HepG2 (cell line): ENCODE measurements around the gene BBLN. TPM values are rescaled to one million over a fixed set of nuclear protein-coding genes. Genes with fewer than 3 reads are reported as not detected.

Experiments used
- AKAP8 ChIP-seq: sonication (generic); formaldehyde crosslinking; IDR thresholded peaks from 2 replicates; pipeline ENCODE4 v1.5.1; 2020; ENCODE audit warnings: mild to moderate bottlenecking, missing genetic modification reagents
- ATF4 ChIP-seq, 2 experiments: fragments of 450-650 bp in 1 of 2; sonication (generic) in 1 of 2; formaldehyde crosslinking; IDR thresholded peaks; 2 replicates each; pipeline versions ENCODE4 v1.5.0 to v1.8.0; 2020 to 2022; ENCODE audit warnings: mild to moderate bottlenecking in 1 of 2, missing genetic modification reagents in 1 of 2
- BRD4 ChIP-seq: sonication (generic); formaldehyde crosslinking; IDR thresholded peaks from 2 replicates; pipeline ENCODE4 v1.4.0; 2020; ENCODE audit warnings: missing genetic modification reagents
- E2F1 ChIP-seq: sonication (generic); formaldehyde crosslinking; IDR thresholded peaks from 2 replicates; pipeline ENCODE4 v1.5.0; 2020; ENCODE audit warnings: missing genetic modification reagents
- ELF1 ChIP-seq: sonication (generic); formaldehyde crosslinking; IDR thresholded peaks from 2 replicates; pipeline ENCODE4 v1.4.0; 2020; ENCODE audit warnings: missing genetic modification reagents
- ERF ChIP-seq: IDR thresholded peaks from 2 replicates; pipeline ENCODE4 v1.6.1; 2018; ENCODE audit warnings: missing biosample characterization, missing genetic modification reagents
- GMEB1 ChIP-seq: sonication (generic); formaldehyde crosslinking; IDR thresholded peaks from 2 replicates; pipeline ENCODE4 v1.5.1; 2020; ENCODE audit warnings: missing genetic modification reagents, mild to moderate bottlenecking, borderline replicate concordance
- ISX ChIP-seq: sonication (generic); formaldehyde crosslinking; conservative IDR thresholded peaks from 2 replicates; pipeline ENCODE4 v1.5.0; 2020; ENCODE audit warnings: missing genetic modification reagents
- POLR2G ChIP-seq: fragments of 200-400 bp; formaldehyde crosslinking; IDR thresholded peaks from 2 replicates; pipeline ENCODE4 v1.6.1; 2018; ENCODE audit warnings: mild to moderate bottlenecking, low read depth, low read length, moderate library complexity
- PREB ChIP-seq: sonication (generic); formaldehyde crosslinking; IDR thresholded peaks from 2 replicates; pipeline ENCODE4 v1.4.0; 2020; ENCODE audit warnings: missing genetic modification reagents
- TCF12 ChIP-seq, 2 experiments: fragments of 450-650 bp in 1 of 2; sonication (generic) in 1 of 2; formaldehyde crosslinking in 1 of 2; IDR thresholded peaks; 2 replicates each; pipeline versions ENCODE4 v1.6.1 to v1.8.0; 2017 to 2022; ENCODE audit warnings: antibody characterized with exemption in 1 of 2, mild to moderate bottlenecking in 1 of 2, missing genetic modification reagents in 1 of 2, moderate library complexity in 1 of 2
- THAP11 ChIP-seq: IDR thresholded peaks from 2 replicates; pipeline ENCODE4 v1.6.1; 2016; ENCODE audit warnings: missing biosample characterization, missing genetic modification reagents
- ZBTB39 ChIP-seq: sonication (generic); formaldehyde crosslinking; IDR thresholded peaks from 2 replicates; pipeline ENCODE4 v1.5.0; 2020; ENCODE audit warnings: missing genetic modification reagents
- ZEB1 ChIP-seq: IDR thresholded peaks from 2 replicates; pipeline ENCODE4 v1.6.1; 2012; ENCODE audit warnings: mild to moderate bottlenecking, low read depth, inconsistent platforms; ENCODE audit not compliant: insufficient replicate concordance
- ZFP91 ChIP-seq: sonication (generic); formaldehyde crosslinking; IDR thresholded peaks from 2 replicates; pipeline ENCODE4 v1.9.0; 2022; ENCODE audit warnings: missing genetic modification reagents, mild to moderate bottlenecking, borderline replicate concordance
- ZIK1 ChIP-seq: sonication (generic); formaldehyde crosslinking; IDR thresholded peaks from 2 replicates; pipeline ENCODE4 v1.5.0; 2020; ENCODE audit warnings: mild to moderate bottlenecking, low read depth, missing genetic modification reagents, borderline replicate concordance
- ZMYM4 ChIP-seq: sonication (generic); formaldehyde crosslinking; IDR thresholded peaks from 2 replicates; pipeline ENCODE4 v1.8.1; 2023; ENCODE audit warnings: mild to moderate bottlenecking, missing genetic modification reagents
- ZNF350 ChIP-seq: sonication (generic); formaldehyde crosslinking; IDR thresholded peaks from 2 replicates; pipeline ENCODE4 v1.4.0; 2020; ENCODE audit warnings: mild to moderate bottlenecking, low read depth, missing genetic modification reagents, borderline replicate concordance
- ZNF543 ChIP-seq: sonication (generic); formaldehyde crosslinking; IDR thresholded peaks from 2 replicates; pipeline ENCODE4 v1.4.0; 2020; ENCODE audit warnings: mild to moderate bottlenecking, missing genetic modification reagents
- ZSCAN25 ChIP-seq: sonication (generic); formaldehyde crosslinking; IDR thresholded peaks from 2 replicates; pipeline ENCODE4 v1.8.0; 2022; ENCODE audit warnings: mild to moderate bottlenecking, missing genetic modification reagents
- polyA plus RNA-seq, 8 experiments: library from polyadenylated mRNA; depleted of rRNA in 3 of 8; stranded (reverse) in 7 of 8; unstranded in 1 of 8; fragments of >200 nt; fragmentation: Illumina TruSeq in 4 of 8; extraction: Trizol in 4 of 8; gene quantifications; 2 replicates each; pipeline versions ENCODE4 v1.2.1 to v1.2.3, GENCODE V29; 2011 to 2016; ENCODE audit warnings: low read depth in 4 of 8, missing spikeins in 1 of 8, mixed read lengths in 1 of 8; ENCODE audit not compliant: insufficient read depth in 1 of 8
- total RNA-seq, 5 experiments: library from RNA; depleted of rRNA; stranded (reverse); fragments of >200 nt; fragmentation: Illumina TruSeq; extraction: Trizol; gene quantifications; 2 replicates each; pipeline ENCODE4 v1.2.3, GENCODE V29; 2016; ENCODE audit warnings: low read depth in 1 of 5

Gene BBLN
- total and polyA plus RNA-seq, 2 of the 13 experiments (the other 11 are each of a cell fraction or from before 2014, with no cell fraction given) = 27.6 to 33.1 TPM

GRCh38 chr9:128191406-128192046 is 31.5 kb downstream of the BBLN start, which contains the start of gene CIZ1 (continued):
- peak; percentile 52; the same call in 1 of the 2 replicates for TF ChIP-seq ZIK1 (CRISPR knock-in tag)
- peak; percentile 87 for TF ChIP-seq POLR2G
- TF ChIP-seq AKAP8 = peak; percentile 66; the same call in 1 of the 2 replicates
- TF ChIP-seq BRD4 (CRISPR knock-in tag) = peak; percentile 81; the same call in 1 of the 2 replicates
- TF ChIP-seq THAP11 (CRISPR knock-in tag) = peak; percentile 86
- peak; percentile 69; the same call in 1 of the 2 replicates for TF ChIP-seq ELF1
- peak; percentile 44; the same call in 1 of the 2 replicates for TF ChIP-seq GMEB1 (CRISPR knock-in tag)
- peak; percentile 66 for TF ChIP-seq E2F1 (CRISPR knock-in tag)
- peak; percentile 80; the same call in 1 of the 2 replicates for TF ChIP-seq ISX (CRISPR knock-in tag)
- 0 out of 2 replicates have a peak, but pooled peaks have one; percentile 22 for TF ChIP-seq ZSCAN25 (CRISPR knock-in tag)
- TF ChIP-seq TCF12 (IDR thresholded peaks at IDR 0.05) = no peak
- peak; percentile 69; the same call in 1 of the 2 replicates for TF ChIP-seq TCF12 (CRISPR knock-in tag; IDR thresholded peaks at IDR 0.05)
- TF ChIP-seq ZNF543 (CRISPR knock-in tag) = peak; percentile 71
- peak; percentile 88 for TF ChIP-seq ZFP91 (CRISPR knock-in tag)
- TF ChIP-seq ERF = peak; percentile 60; the same call in 1 of the 2 replicates
- 0 out of 2 replicates have a peak, but pooled peaks have one; percentile 40 for TF ChIP-seq ZNF350 (CRISPR knock-in tag)
- no peak for TF ChIP-seq ATF4 (CRISPR knock-in tag; IDR thresholded peaks at IDR 0.05)
- TF ChIP-seq ZEB1 = peak; percentile 38
- TF ChIP-seq ZMYM4 = peak; percentile 77
- TF ChIP-seq ZBTB39 (CRISPR knock-in tag) = no peak
- TF ChIP-seq PREB (CRISPR knock-in tag) = no peak
